GM23338 (cell line): ENCODE results near the gene DENND5B. TPM values are rescaled to one million over a fixed set of nuclear protein-coding genes. Genes with fewer than 3 reads are reported as not detected.
"Not testable (repeated sequence)": the region's sequence is repeated elsewhere in the genome, so short reads cannot be mapped to it uniquely, and the experiment has no call there.

Experiments used
- ATAC-seq: fragments of 200-7000 bp; cut with Tn5 transposase; 3 replicates; pipeline ENCODE4 v1.9.1; 2020
- DNase-seq: peaks from one replicate; pipeline ENCODE4 v3.0.0-alpha.2; 2015; ENCODE audit warnings: low spot score
- H2AFZ ChIP-seq: fragments of 200-600 bp; sonication (generic); 2 replicates; pipeline ENCODE4 v1.8.0; 2016; ENCODE audit warnings: antibody characterized with exemption, mild to moderate bottlenecking, moderate library complexity
- H3F3A ChIP-seq: fragments of 200-600 bp; sonication (generic); replicated peaks from 2 replicates; pipeline ENCODE4 v1.8.0; 2017; ENCODE audit warnings: antibody characterized with exemption, mixed run types, low read depth
- H3K27ac ChIP-seq: fragments of 200-600 bp; sonication (generic); 2 replicates; pipeline ENCODE4 v1.6.1; 2016; ENCODE audit warnings: low read depth
- H3K27me3 ChIP-seq: fragments of 200-600 bp; sonication (generic); 2 replicates; pipeline ENCODE4 v1.8.0; 2016; ENCODE audit warnings: mild to moderate bottlenecking, mixed run types, moderate library complexity; ENCODE audit not compliant: insufficient read depth
- H3K36me3 ChIP-seq: fragments of 200-600 bp; sonication (generic); 2 replicates; pipeline ENCODE4 v1.8.0; 2016; ENCODE audit warnings: mild to moderate bottlenecking; ENCODE audit not compliant: insufficient read depth
- H3K4me1 ChIP-seq: fragments of 200-600 bp; sonication (generic); 2 replicates; pipeline ENCODE4 v1.8.0; 2016; ENCODE audit warnings: mild to moderate bottlenecking, moderate library complexity; ENCODE audit not compliant: insufficient read depth
- H3K4me2 ChIP-seq: fragments of 200-600 bp; sonication (generic); 2 replicates; pipeline ENCODE4 v1.7.1; 2017; ENCODE audit warnings: mixed run types
- H3K4me3 ChIP-seq: fragments of 200-600 bp; sonication (generic); 2 replicates; pipeline ENCODE4 v1.6.1; 2016; ENCODE audit warnings: mixed run types
- H3K79me2 ChIP-seq: fragments of 200-600 bp; sonication (generic); replicated peaks from 2 replicates; pipeline ENCODE4 v1.8.0; 2017; ENCODE audit warnings: mild to moderate bottlenecking; ENCODE audit not compliant: insufficient read depth
- H3K9me2 ChIP-seq: fragments of 200-600 bp; sonication (generic); 2 replicates; pipeline ENCODE4 v1.8.0; 2017; ENCODE audit not compliant: insufficient read depth
- H4K20me1 ChIP-seq: fragments of 200-600 bp; sonication (generic); replicated peaks from 2 replicates; pipeline ENCODE4 v1.8.0; 2017; ENCODE audit warnings: mild to moderate bottlenecking; ENCODE audit not compliant: insufficient read depth
- H3K27ac Mint-ChIP-seq: 2 replicates; pipeline ENCODE4 v1.8.0; 2020; ENCODE audit warnings: inconsistent platforms, mild to moderate bottlenecking, moderate library complexity, mixed read lengths
- H3K27me3 Mint-ChIP-seq: 3 replicates; pipeline ENCODE4 v1.8.0; 2022; ENCODE audit warnings: low read depth, mild to moderate bottlenecking, moderate library complexity, mixed read lengths, inconsistent platforms; ENCODE audit not compliant: insufficient read depth, poor library complexity
- H3K36me3 Mint-ChIP-seq: 3 replicates; pipeline ENCODE4 v1.8.0; 2021; ENCODE audit warnings: low read depth, mild to moderate bottlenecking, inconsistent platforms, moderate library complexity, mixed read lengths
- H3K4me1 Mint-ChIP-seq: 3 replicates; pipeline ENCODE4 v1.8.0; 2020; ENCODE audit warnings: mild to moderate bottlenecking, inconsistent platforms, mixed read lengths
- H3K4me3 Mint-ChIP-seq: 3 replicates; pipeline ENCODE4 v1.8.0; 2021; ENCODE audit warnings: moderate library complexity, mild to moderate bottlenecking, inconsistent platforms, mixed read lengths
- H3K9me3 Mint-ChIP-seq: 3 replicates; pipeline ENCODE4 v1.8.0; 2020; ENCODE audit warnings: moderate library complexity, mild to moderate bottlenecking, inconsistent platforms, mixed read lengths
- CREB1 ChIP-seq: fragments of 250-450 bp; sonication (Bioruptor Pico); IDR thresholded peaks from 2 replicates; pipeline ENCODE4 v1.5.0; 2020; ENCODE audit warnings: low read depth, mild to moderate bottlenecking, moderate library complexity
- CTCF ChIP-seq, 2 experiments: fragments of 200-600 bp in 1 of 2; sonication (generic) in 1 of 2; conservative IDR thresholded peaks; 2 replicates each; pipeline versions ENCODE4 v1.5.1 to v1.6.1; 2016 to 2017; ENCODE audit warnings: antibody characterized with exemption in 2 of 2, low read depth in 2 of 2, mild to moderate bottlenecking in 2 of 2, moderate library complexity in 1 of 2
- ETS1 ChIP-seq: IDR thresholded peaks from 2 replicates; pipeline ENCODE4 v1.6.1; 2016; ENCODE audit warnings: antibody characterized with exemption
- EZH2 ChIP-seq: fragments of 200-600 bp; sonication (generic); IDR thresholded peaks from one replicate; pipeline ENCODE4 v1.8.0; 2017; ENCODE audit warnings: antibody characterized with exemption, mild to moderate bottlenecking, low read depth; ENCODE audit not compliant: unreplicated experiment
- EZH2phosphoT487 ChIP-seq: fragments of 200-600 bp; sonication (generic); IDR thresholded peaks from one replicate; pipeline ENCODE4 v1.8.1; 2018; ENCODE audit warnings: antibody characterized with exemption; ENCODE audit not compliant: unreplicated experiment
- JUNB ChIP-seq: IDR thresholded peaks from one replicate; pipeline ENCODE4 v1.6.1; 2016; ENCODE audit warnings: antibody characterized with exemption; ENCODE audit not compliant: unreplicated experiment
- NANOG ChIP-seq: IDR thresholded peaks from 2 replicates; pipeline ENCODE4 v1.6.1; 2016; ENCODE audit warnings: antibody characterized with exemption, borderline replicate concordance
- POLR2AphosphoS5 ChIP-seq: IDR thresholded peaks from 2 replicates; pipeline ENCODE4 v1.6.1; 2016; ENCODE audit warnings: antibody characterized with exemption, low read depth
- REST ChIP-seq: IDR thresholded peaks from one replicate; pipeline ENCODE4 v1.6.1; 2018; ENCODE audit warnings: antibody characterized with exemption; ENCODE audit not compliant: unreplicated experiment
- STAT1 ChIP-seq: IDR thresholded peaks from one replicate; pipeline ENCODE4 v1.6.1; 2016; ENCODE audit warnings: antibody characterized with exemption; ENCODE audit not compliant: unreplicated experiment
- ZNF114 ChIP-seq: fragments of 250-450 bp; sonication (Bioruptor Pico); IDR thresholded peaks from 2 replicates; pipeline ENCODE4 v1.5.0; 2020; ENCODE audit warnings: mild to moderate bottlenecking, moderate library complexity
- ZNF331 ChIP-seq: fragments of 250-450 bp; sonication (Bioruptor Pico); IDR thresholded peaks from 2 replicates; pipeline ENCODE4 v1.5.0; 2020; ENCODE audit warnings: low read depth, mild to moderate bottlenecking, moderate library complexity
- polyA plus RNA-seq: library from polyadenylated mRNA; unstranded; fragments of >200 nt; fragmentation: Nextera tagmentation; extraction: Ambion mirVana; gene quantifications from 2 replicates; pipeline ENCODE4 v1.2.1, GENCODE V29; 2016
- total RNA-seq: library from RNA; depleted of rRNA; stranded (reverse); fragments of >200 nt; shearing (Covaris generic); gene quantifications from 2 replicates; pipeline ENCODE4 v1.2.3, GENCODE V29; 2014

DENND5B gene
- total and polyA plus RNA-seq, 2 experiments from 2014 or later, result 6.5 to 17.2 TPM

- H3K4me1 Mint-ChIP-seq, H2AFZ ChIP-seq, H3K27ac Mint-ChIP-seq, DNase-seq, H3K4me3 Mint-ChIP-seq, H3K79me2 ChIP-seq, H3K4me3 ChIP-seq, H3K27ac ChIP-seq, H3K27me3 Mint-ChIP-seq, ATAC-seq, H3F3A ChIP-seq, H3K4me2 ChIP-seq, H3K27me3 ChIP-seq, H3K4me1 ChIP-seq, H4K20me1 ChIP-seq, H3K9me2 ChIP-seq: not testable (repeated sequence)
- peaks cover 15% of the 10 kb centered on the region for H3K36me3 Mint-ChIP-seq
- H3K36me3 ChIP-seq, result peaks cover 17% of the 10 kb centered on the region
- peaks cover 20% of the 10 kb centered on the region for H3K9me3 Mint-ChIP-seq
These were observed 17.4 kb upstream of the DENND5B start for GRCh38 chr12:31608299-31608698.

GRCh38 chr12:31605531-31605930 lies 14.6 kb upstream of the DENND5B start:
- peaks cover 20% of the 10 kb centered on the region for H3K9me3 Mint-ChIP-seq
- Histone ChIP-seq H3K4me3 (no peak overlapping the region), H3K9me2 (no peaks in the 10 kb centered on the region), H3K4me2 (no peak overlapping the region), H4K20me1 (no peaks in the 10 kb centered on the region), H3K27me3 (no peaks in the 10 kb centered on the region), H3K4me1 (no peaks in the 10 kb centered on the region), H2AFZ (no peak overlapping the region), H3K27ac (no peak overlapping the region), H3F3A (no peaks in the 10 kb centered on the region), H3K79me2 (no peaks in the 10 kb centered on the region), H3K36me3 (peaks cover 17% of the 10 kb centered on the region)
- TF ChIP-seq EZH2 (no peak), STAT1 (no peak), POLR2AphosphoS5 (no peak), ZNF114 (CRISPR knock-in tag) (no peak), CTCF (conservative IDR thresholded peaks at IDR 0.05; ENCODE audit: low read depth in 2 of 2) (no peak), JUNB (no peak), EZH2phosphoT487 (no peak)
- no peak overlapping the region for H3K4me3 Mint-ChIP-seq
- no peaks in the 10 kb centered on the region; the same call in 2 of the 3 replicates for H3K4me1 Mint-ChIP-seq
- ATAC-seq, result no peak
- H3K36me3 Mint-ChIP-seq, result peaks cover 15% of the 10 kb centered on the region
- no peak overlapping the region for H3K27ac Mint-ChIP-seq
- no peaks in the 10 kb centered on the region for H3K27me3 Mint-ChIP-seq
- DNase-seq, result no peak

- Histone ChIP-seq H3K4me3 (no peak overlapping the region), H3K36me3 (peaks cover 4% of the 10 kb centered on the region; the same call in 1 of the 2 replicates), H3K27me3 (no peaks in the 10 kb centered on the region), H3K4me1 (no peaks in the 10 kb centered on the region), H4K20me1 (no peaks in the 10 kb centered on the region), H3K79me2 (no peaks in the 10 kb centered on the region), H3F3A (no peaks in the 10 kb centered on the region), H3K9me2 (no peaks in the 10 kb centered on the region), H3K27ac (no peak overlapping the region), H3K4me2 (no peak overlapping the region), H2AFZ (no peak overlapping the region)
- no peak for ATAC-seq
- H3K4me3 Mint-ChIP-seq, result no peak overlapping the region
- peaks cover 13% of the 10 kb centered on the region for H3K9me3 Mint-ChIP-seq
- H3K27me3 Mint-ChIP-seq, result no peaks in the 10 kb centered on the region
- H3K4me1 Mint-ChIP-seq, result no peaks in the 10 kb centered on the region; the same call in 2 of the 3 replicates
- DNase-seq, result no peak
- H3K36me3 Mint-ChIP-seq, result peaks cover 11% of the 10 kb centered on the region
- no peak overlapping the region for H3K27ac Mint-ChIP-seq
- TF ChIP-seq REST, result no peak
- no peak for TF ChIP-seq NANOG
- TF ChIP-seq CREB1 (CRISPR knock-in tag), result no peak
- no peak for TF ChIP-seq JUNB
- TF ChIP-seq EZH2, result no peak
- TF ChIP-seq ZNF331 (CRISPR knock-in tag), result no peak
- TF ChIP-seq ETS1, result no peak
- TF ChIP-seq POLR2AphosphoS5, result no peak
These were observed 12.6 kb upstream of the DENND5B start for GRCh38 chr12:31603546-31604009.
